ENCODE measurements around the gene SEC16A.

Gene SEC16A

DNA sequence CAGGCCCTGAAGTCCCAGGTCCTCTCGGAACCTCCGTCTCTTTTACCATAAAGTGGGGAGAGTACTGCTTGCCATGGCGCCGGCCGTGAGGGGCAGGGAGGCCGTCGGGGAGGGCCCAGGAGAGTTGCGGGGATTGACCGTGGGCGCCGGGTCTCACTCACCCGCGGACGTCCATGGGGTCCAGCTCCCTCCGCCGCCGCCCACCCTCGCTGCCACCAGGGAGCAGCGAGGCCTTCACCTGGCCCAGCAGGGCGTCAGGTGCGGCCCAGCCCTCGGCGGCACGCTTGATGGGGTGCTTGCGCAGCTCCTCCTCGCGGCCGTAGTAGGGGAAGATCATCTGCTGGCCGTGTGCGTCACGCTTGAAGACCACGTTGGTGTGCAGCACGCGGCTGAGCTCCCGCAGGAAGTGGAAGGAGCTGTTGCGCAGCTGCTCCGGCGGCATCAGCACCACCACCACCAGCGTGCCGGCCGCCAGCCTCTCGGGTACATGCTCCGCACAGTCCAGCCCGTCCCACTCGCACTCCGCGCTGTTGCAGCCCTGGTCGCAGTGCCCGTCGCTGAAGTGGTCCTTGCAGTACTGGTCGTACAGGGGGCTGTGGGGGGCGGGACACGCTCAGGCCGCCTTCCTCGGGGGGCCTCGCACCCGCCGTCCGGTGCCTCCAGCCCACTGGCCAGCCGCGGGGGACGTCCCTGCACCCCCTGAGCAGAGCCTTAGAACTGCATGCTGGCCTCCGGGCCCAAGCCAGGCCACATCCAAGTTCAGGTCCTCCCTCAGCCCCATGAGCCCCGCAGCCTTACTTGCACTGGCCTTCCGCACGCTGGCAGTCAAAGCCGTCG is 21.9 kb upstream of the SEC16A start:
- DNase-seq: no peak

DNA sequence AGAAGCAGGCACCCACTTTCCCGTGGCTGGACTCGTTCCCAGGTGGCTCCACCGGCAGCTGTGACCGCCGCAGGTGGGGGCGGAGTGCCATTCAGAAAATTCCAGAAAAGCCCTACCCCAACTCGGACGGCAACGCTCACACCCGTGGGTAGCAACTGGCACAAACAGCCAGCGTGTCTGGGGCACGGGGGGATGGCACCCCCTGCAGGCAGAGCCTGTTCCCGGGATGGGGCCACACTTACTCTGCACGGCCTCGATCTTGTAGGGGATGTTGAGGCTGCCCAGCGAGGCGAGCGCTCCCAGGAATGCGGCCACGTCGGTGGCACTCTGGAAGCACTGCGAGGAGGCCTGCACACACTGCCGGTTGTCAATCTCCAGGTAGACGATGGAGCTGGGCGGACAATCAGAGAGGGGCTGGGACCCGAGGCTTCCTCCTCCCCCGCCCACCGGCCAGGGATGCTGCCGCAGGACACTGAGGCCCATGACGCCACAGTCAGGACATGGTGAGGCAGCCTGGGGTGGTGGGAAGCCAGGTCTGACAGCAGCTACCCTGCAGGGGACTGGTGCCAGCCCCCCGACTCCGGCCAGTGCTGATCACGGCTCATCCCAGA is 20.2 kb upstream of the SEC16A start:
- no peak for DNase-seq

DNA sequence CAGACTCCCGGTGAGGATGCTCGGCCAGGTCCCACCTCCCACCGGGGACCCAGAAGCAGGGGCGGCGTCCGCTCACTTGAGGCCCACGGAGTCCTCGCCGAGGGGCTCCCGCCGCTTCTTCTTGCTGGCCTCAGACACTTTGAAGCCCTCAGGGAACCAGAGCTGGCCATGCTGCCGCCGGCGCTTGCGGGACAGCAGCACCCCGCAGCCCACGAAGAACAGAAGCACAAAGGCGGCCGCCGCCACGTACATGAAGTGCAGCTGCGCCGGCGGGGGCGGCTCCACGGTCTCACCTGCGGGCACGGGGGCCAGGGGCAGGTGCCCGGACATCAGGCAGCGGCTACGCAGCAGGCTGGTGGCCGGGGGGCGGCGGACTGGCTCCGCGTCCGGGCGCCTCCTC is 19.4 kb upstream of the SEC16A start:
- DNase-seq: no peak

DNA sequence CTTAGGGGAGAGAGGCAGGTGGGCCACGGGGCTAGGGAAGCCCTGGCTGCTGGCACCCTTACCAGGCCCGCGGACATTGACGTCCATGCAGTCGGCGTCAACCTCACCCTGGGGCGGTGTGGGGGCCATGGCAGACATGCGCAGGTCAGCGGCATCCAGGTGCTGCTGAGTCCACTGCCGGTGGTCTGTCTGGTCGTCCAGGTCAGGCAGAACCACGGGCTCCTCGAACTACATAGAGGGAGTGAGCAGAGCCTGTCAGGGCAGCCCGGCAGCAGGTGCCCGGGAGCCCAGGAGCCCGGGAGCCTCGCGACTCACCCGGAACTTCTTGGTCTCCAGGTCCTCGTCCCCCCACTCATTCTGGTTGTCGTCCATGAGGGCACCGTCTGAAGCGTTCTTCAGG is 18.8 kb upstream of the SEC16A start:
- DNase-seq: no peak

DNA sequence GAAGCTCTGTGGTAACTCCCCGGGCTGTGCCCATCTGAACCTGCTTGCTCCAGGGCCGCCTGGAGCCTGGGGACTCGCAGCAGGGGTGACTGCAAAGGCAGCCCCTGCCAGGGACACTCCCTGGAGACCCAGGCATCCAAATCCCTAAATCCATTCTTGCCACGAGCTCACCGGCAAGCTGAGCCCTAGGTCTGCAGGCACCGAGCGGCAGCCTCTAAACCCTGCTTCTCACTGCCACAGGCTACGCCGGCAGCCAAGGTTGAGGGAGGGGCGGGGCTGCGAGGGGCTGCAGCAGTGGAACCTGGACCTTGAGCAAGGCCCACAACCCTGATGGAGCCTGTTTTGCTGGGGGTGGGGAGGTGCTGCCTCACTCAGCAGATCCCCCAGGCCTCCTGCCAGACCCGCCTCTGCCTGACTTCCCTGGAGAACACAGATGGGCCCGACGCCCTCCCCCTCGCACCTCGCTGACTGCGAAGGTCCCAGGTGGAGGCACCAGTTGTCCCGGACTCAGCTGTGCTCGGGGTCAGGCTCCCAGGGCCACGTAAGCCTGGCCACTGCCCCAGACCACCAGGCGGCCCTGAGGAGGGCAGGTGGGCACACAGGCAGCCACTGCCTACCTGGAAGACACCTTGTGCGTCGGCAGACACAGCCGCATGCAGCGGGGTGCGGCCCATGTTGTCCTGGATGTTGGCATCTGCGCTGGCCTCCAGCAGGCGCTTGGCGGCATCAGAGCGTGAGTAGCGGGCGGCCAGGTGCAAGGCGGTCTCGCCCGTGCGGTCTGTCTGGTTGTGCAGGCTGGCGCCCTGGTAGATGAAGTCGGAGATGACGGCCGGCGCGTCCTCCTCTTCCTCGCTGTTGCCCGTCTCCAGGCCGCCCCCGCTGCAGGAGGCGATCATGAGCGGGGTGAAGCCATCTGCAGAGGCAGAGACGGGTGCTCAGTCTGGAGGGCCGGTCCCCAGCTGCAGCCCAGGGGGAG is 17.4 kb upstream of the SEC16A start:
- no peak for DNase-seq

DNA sequence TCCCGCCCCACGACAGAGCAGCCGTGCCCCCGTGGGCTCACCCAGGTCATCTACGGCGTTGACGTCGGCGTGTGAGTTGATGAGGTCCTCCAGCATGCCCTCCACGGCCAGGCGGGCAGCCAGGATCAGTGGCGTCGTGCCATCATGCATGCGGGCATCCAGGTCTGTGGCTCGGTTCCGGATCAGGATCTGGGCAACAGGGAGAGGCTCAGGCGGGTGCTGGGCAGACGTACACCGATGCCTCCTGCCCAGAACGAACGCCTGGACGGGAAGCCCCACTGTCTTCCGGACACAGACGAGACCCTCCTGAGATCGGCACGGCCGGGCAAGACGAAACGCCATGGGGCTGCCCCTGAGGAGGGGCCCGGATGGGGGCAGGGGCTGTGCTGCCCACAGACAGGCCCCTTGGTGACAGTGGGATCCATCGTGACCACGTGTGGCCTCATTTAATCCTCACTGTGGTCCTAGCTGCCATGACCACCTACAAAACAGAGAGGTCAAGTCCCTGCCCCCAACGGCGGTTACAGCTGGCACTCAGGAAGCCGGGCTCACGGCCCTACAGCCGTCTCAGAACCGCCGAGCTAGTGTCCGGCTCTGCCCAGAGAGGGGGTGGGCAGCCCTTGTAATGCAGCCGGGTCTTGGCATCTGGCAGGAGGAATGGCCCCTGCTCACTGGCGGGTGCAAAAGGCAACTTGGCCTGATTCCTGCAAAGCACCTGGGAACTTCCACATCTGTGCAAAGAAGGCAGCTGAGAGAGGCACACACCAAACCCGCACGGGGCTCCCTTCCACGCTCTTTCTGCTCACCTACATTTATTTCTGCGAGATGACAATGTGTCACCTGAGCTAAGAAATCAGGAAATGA is 16.5 kb upstream of the SEC16A start:
- no peak for DNase-seq

DNA sequence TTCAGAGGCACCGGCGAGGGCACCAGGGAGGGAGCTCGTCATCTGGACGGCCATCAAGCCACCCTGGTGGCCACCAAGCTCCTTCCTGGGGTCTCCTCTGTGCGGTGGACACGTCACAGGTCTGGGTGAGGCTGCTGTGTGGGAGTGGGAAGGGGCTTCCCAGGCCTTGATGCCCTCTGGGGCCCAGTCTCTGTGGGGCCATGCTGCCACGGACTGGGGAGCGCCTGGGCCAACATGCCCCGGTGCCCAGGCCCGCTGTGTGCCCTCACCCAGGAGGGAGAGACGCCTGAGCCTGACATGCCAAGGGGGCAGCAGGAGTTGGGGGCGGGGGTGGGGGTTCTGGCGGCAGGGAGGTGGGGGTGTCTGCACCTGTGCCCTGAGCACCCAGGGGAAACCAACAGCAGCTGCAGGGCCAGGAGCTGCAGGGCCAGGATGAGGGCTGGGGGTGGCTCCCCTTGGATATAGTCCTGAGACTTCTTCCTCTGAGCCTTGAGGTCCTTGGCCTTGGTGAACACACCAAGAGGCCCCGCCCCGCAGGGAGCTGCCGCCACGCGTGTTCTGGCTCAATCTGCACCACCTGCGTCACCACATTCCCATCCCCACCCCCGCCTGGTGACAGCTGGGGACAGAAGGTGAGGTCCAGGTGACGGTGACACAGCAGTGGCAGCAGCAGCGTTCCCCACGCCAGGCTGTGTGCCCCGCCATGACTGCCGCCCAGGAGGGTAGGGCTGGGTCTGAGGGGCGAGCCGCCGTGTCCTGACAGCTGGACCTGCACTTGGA is 15.3 kb upstream of the SEC16A start:
- DNase-seq: no peak

DNA sequence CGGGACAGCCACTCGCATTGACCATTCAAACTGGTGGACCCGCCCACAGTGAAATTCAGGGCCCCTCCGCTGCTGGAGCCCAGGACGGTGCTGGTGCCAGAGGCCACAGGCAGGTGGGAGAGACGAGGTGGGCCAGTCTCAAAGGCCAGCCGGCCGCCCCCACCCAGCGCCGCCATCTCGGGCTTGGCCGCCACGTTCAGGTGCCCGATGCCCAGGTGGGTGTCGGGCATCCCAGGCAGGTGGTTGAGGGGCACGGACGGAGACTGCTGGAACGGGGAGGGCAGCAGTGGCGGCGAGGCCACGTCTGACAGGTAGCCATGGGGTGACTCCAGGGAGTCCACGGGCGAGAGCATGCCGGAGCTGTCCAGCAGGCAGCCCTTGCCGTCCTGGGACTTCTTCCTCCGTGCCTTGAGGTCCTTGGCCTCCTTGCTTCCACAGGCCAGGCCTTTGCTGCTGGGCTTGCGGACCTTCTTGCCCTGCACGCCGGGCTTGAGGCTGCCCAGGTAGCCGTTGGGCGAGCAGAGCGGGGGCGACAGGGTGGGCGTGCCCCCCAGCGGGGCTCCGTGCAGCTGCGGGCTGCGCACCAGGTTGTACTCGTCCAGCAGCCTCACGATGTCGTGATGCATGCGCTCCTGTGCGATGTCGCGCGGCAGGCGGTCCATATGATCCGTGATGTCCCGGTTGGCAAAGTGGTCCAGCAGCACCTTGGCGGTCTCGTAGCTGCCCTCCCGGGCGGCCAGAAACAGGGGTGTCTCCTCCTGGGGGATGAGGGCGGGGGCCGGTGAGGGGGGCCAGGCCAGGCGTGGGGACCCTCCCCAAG is 14.2 kb upstream of the SEC16A start:
- DNase-seq: no peak

DNA sequence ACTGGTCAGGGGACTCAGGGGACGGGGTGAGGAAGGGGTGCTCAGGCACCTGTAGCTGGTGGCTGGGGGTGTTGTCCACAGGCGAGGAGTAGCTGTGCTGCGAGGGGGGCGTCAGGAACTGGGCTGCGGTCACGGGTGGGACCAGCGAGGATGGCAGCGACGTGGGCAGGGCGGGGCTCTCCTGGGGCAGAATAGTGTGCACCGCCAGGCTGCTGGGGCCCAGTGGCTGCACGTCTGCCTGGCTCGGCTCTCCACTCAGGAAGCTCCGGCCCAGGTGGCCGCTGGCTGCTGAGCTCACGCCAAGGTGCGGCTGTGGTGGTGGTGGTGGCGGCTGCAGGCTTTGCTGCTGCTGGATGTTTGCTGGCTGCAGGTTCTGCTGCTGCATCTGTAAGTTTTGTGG is 13.3 kb upstream of the SEC16A start:
- DNase-seq: no peak

DNA sequence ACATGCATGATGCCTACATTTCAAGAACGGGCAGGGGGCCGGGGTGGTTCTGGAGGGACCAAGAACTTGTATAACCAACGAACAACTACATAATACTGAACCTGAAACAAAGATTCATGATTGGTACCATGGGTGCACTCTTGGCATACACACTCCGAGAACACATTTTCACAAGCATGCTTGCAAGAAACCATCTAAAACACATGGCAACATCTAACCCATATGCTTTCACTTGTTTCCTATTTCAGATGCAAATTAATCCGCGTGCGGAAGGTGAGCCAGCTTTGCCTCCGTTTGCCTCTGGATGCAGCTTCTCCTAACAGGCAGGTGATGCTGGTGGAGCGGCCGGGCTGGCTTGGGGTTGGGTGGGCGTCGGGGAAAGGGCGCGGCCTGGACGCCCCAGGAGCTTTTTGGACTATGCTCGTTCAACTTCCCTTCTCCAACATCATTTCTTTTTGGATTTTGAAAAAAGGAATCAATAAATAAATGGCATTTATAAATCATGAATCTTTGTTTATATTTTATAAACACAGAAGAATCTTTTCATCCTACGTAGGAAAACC is 12.5 kb upstream of the SEC16A start:
- DNase-seq: no peak

DNA sequence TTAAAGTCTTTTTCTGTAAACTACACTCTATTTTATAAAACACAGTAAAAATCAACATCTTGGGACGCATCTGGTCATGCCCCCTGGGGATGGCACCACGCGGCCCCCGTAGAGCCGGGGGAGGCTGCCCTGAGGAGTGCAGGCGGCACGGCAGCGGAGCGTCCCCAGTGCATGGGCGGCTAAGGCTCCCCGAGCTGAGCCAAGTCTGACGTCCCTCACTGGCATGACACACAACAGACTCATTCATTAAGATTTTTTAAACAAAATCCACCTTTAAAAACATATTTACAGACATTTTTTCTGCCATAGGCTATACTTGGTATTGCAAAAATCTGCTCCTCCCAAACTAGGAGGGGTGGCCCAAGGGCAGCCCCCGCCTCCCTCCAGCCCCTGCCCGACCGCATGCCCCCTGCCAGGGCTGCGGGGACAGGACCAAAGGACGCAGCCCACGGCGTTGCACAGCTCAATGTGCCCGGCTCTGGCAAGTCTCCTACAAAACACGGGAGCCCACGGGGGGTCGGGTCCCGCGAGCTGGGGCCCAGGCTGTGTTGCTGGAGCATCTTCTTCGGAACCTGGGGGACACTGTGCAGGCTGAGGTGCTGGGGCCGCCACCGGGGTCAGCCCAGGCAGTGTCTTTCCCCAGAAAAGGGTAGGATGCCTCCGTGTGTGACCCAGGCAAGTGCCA is 11.8 kb upstream of the SEC16A start:
- no peak for DNase-seq

DNA sequence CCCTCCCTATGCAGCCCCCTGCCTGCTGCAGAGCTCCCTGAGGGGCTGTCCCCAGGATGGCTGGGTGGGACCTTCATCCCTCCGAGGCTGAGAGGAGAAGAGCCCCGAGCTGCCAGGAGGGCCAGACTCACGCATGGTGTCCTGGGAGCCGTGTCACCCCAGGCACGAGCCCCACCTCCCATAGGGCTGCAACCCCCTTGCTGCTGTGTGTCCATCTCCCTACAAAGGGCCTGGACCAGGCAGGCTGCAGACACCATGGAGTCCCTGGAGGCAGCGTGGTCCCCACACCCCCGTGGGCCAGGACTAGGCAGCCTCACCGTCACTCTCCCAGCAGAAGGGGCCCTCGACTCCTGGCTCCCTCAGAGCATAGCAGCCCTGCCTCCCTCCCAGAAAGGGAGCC is 11.2 kb upstream of the SEC16A start:
- DNase-seq: no peak

DNA sequence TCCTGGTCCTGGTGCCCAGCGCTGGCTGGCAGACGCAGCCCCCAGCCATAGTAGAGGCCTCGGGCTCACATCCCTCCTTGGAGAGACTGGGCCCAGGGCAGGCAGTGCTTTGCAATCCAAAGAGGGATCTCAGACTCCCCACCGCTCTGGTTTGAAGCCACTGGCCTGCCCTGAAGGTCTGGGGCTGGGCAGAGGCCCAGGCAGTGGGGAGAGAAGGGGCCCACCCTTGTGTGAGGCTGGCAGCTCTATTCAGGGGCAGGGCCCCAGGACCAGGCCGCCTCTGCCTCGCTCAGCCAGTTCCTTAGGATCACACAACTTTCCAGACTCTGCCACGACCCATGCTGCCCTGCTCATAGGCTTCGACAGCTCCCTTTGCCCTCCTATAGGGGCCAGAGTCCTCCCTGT is 10.7 kb upstream of the SEC16A start:
- no peak for DNase-seq

DNA sequence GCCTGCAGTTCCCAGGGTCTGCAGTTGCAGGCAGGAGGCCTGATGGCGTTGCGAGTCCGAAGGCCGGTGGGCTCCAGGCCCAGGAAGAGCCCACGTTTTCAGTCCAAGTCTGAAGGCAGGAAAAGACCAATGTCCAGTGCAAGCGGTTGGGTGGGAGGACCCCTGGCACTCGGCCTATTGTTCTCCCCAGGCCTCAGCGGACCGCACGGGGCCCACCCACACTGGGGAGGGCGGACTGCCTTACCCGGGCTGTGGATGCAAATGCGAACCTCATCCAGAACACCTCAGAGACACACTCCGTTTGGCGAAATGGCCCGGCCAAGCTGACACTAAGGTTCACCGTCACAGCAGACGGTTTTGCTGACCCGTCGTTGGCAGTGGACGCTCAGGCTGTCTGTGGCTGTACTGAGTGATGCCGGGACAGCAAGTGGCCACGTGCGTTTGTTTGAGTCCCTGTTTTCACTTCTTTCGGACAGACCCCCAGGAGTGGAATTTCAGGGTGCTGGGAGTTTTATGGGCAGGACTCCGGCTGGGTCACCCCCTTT is 10.2 kb upstream of the SEC16A start:
- no peak for DNase-seq

DNA sequence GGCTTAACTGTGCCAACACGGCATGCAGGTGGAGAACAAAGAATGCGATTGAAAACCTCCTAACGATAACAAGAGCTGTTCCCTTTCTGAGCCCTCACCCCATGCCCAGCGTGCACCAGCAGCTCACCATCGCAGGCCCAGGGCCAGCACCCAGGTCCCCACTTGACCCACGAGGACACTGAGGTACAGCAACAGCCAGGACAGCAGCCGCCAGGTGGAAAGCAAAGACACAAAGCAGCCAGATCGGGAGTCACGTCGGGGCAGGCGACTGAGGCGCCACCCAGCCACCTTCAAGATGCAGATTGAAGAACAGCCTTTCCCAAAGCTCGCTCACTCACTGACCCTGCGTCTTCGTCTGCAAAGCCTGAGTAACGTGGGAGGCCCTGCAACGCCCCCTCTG is 6.9 kb upstream of the SEC16A start:
- no peak for DNase-seq

DNA sequence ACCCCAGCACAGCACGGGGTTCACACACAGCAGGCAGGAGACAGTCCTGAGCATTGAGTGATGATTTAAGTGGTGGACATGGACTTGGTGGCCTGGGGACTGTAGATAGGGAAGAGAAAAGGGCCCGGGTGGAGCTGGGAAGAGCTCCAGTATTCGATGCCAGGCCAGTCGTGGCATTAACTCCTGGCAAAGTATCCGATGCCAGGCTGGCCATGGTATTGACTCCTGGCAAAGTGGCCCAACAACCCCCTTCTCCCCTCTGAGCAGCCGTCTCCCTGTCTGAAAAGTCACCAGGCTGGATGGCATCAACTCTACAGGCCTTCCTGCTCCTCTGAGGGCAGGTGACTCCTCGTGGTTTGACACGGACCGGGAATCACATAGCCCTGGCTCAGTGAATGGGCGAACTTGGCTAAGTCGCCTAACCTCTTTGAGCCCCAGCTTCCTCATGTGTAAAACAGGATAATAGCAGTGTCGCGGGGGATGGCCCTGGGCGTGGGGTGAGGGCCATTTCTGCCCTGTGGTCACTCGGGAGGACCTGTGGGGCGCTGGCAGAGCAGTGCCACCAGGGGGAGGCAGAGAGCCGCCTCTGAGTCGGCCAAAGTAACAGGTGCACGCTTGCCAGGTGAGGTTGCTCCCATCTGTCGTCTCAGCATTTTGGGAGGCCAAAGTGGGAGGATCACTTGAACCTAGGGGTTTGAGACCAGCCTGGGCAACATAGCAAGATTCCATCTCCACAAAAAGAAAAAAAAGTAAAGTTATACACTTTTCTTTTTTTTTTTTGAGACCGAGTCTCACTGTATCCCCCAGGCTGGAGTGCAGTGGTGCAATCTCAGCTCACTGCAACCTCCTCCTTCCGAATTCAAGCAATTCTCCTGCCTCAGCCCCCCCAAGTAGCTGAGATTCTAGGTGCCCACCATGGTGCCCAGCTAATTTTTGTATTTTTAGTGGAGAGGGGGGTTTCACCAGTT is 5.7 kb upstream of the SEC16A start:
- peak; percentile 71 for DNase-seq

DNA sequence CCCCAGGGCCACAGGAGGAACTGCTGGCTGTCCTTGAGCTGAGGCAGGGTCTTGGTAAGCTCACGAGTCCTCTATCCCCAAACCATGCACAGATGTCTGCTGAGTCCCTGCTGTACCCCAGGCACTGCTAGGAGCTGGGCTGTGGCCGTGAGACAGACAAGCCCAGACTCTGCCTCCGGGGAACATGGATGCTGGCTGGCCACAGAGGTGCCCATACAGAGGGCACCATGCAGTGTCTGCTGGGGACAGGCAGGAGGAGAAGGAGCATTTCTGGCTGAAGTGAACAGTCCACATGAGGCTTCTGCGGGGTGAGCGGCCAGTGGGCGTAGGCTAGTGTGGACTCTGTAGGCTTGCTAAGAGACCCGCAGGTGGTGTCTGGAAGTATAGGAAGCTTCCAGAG is 4.8 kb upstream of the SEC16A start:
- no peak for DNase-seq

Measured in effector CD4-positive, alpha-beta T cell (primary cell).